ENCODE data around the gene ACTR2.

- TF ChIP-seq CTCF (IDR thresholded peaks at IDR 0.05 in 4 of 5, conservative IDR thresholded peaks at IDR 0.05 in 1 of 5) (no peak), POLR2A (IDR thresholded peaks at IDR 0.05) (no peak)
Observed at GRCh38 chr2:65317841-65318240, 90.2 kb downstream of the ACTR2 start.

All from gastrocnemius medialis (tissue), 4 donors.